ENCODE data around the gene LILRB4.

The LILRB4 gene

GRCh38 chr19:54644056-54644455 is 18.7 kb upstream of the LILRB4 start:
- TF ChIP-seq, protein P1, sequence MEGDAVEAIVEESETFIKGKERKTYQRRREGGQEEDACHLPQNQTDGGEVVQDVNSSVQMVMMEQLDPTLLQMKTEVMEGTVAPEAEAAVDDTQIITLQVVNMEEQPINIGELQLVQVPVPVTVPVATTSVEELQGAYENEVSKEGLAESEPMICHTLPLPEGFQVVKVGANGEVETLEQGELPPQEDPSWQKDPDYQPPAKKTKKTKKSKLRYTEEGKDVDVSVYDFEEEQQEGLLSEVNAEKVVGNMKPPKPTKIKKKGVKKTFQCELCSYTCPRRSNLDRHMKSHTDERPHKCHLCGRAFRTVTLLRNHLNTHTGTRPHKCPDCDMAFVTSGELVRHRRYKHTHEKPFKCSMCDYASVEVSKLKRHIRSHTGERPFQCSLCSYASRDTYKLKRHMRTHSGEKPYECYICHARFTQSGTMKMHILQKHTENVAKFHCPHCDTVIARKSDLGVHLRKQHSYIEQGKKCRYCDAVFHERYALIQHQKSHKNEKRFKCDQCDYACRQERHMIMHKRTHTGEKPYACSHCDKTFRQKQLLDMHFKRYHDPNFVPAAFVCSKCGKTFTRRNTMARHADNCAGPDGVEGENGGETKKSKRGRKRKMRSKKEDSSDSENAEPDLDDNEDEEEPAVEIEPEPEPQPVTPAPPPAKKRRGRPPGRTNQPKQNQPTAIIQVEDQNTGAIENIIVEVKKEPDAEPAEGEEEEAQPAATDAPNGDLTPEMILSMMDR (conservative IDR thresholded peaks at IDR 0.05): no peak
- H3K27ac ChIP-seq: no peak overlapping the region

- TF ChIP-seq, protein P1 (conservative IDR thresholded peaks at IDR 0.05): no peak
- H3K27ac ChIP-seq: no peak overlapping the region
Observed at GRCh38 chr19:54646331-54646841, 16.4 kb upstream of the LILRB4 start.

DNA sequence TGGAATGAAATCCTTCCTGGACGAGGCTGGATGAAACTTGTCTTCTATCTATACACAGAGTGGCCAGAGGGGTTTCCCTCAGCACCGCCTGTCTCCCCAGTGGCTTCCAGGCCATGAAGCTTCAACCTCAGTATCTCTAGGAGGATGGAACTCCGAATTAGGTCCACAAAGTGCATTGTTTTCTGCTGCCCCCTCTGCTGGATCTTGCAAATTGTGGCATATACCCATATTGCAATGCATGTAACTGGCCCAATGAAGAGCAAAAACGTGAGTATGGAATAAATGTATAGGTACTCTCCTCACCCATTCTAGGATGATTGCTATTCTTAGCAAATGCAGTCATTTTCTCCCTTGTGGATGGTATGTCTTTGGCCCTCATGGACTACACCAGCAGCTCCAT is 14.7 kb upstream of the LILRB4 start:
- H3K27ac ChIP-seq: no peak overlapping the region
- TF ChIP-seq, protein P1 (conservative IDR thresholded peaks at IDR 0.05): peak; percentile 30

DNA sequence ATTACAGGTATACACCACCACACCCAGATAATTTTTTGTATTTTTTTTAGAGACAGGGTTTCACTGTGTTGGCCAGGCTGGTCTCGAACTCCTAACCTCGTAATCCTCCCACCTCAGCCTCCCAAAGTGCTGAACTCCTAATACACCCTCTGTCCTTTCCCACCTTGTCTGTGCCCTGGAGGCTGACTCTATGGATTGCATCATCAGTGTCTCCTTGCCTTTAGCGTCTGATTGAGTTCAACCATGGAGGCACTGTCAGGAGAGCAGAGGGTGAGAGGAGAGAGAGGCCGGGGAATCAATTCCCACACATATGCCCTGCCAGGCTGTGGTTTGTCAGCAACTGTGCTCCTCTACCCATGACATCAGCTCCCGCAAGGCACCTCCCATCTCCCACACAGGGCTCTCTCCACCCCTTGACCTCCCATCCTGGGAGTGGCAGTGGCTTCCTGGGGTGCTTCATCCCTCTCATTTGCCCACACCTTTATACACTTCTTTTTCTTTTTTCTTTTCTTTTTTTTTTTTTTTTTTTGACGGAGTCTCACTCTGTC is 12.6 kb upstream of the LILRB4 start:
- no peak overlapping the region for H3K27ac ChIP-seq
- TF ChIP-seq, protein P1 (conservative IDR thresholded peaks at IDR 0.05): no peak

GRCh38 chr19:54653181-54653809 is 9.5 kb upstream of the LILRB4 start:
- no peak overlapping the region for H3K27ac ChIP-seq
- TF ChIP-seq, protein P1 (conservative IDR thresholded peaks at IDR 0.05): peak; percentile 87

DNA sequence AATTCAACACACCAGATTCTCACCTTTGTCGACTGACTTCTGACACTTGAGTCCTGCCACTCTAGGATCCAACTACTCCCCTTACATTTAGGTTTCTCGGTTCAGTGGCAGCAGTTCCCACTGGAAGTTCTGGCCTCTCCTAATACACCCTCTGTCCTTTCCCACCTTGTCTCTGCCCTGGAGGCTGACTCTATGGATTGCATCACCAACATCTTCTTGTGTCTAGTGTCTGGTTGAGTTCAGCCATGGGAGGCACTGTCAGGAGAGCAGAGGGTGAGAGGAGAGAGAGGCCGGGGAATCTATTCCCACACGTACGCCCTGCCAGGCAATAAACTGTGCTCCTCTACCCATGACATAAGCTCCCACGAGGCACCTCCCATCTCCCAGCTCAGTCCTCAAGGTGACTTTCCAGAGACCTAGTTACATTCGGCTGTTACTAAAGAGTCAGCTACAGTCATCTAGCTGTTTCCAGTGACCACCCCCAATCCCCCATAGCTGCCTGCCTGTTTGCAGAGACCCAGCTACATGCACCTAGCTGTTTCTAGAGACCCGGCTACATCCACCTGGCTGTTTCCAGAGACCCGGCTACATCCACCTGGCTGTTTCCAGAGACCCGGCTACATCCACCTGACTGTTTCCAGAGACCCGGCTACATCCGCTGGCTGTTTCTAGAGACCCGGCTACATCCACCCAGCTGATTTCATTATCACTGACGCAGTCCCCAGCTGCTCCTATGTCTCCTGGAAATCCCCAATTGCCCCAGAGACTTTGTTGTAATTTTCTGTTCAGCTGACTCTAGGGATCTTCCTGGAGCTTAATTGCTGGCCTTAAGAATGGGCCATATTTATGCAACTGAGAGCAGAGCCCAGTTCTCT is 8.1 kb upstream of the LILRB4 start:
- TF ChIP-seq, protein P1 (conservative IDR thresholded peaks at IDR 0.05): no peak
- no peak overlapping the region for H3K27ac ChIP-seq

GRCh38 chr19:54659300-54659699 is 3.5 kb upstream of the LILRB4 start:
- TF ChIP-seq, protein P1 (conservative IDR thresholded peaks at IDR 0.05): no peak
- H3K27ac ChIP-seq: no peak overlapping the region

All from VCaP (cell line).